Stimulated activated CD4-positive, alpha-beta T cell treated with anti-CD3 and anti-CD28 coated beads, Interleukin-12 subunit alpha, Interleukin-12 subunit beta, amount 100 ng/mL, for 48 hours (primary cell): ENCODE results near the gene SPRYD3.
"Not testable (repeated sequence)": the region's sequence is repeated elsewhere in the genome, so short reads cannot be mapped to it uniquely, and the experiment has no call there.

ENCODE experiments used
- DNase-seq, 3 donors: peaks; one replicate each; pipeline ENCODE4 v3.0.0-alpha.2; 2020; ENCODE audit warnings: low read depth in 2 of 3, low spot score in 1 of 3

The SPRYD3 gene

GRCh38 chr12:53033832-53034231 is 45.4 kb downstream of the SPRYD3 start:
- DNase-seq: not testable (repeated sequence)

GRCh38 chr12:53031616-53032015 is 47.6 kb downstream of the SPRYD3 start:
- DNase-seq: no peak

GRCh38 chr12:53027014-53027413 is 52.2 kb downstream of the SPRYD3 start:
- DNase-seq: not testable (repeated sequence)

- DNase-seq: no peak
These were observed 53.9 kb downstream of the SPRYD3 start for GRCh38 chr12:53025250-53025649.

GRCh38 chr12:53014709-53015108 is 64.5 kb downstream of the SPRYD3 start:
- no peak for DNase-seq
